Measurements from ENCODE around the gene MYH6. TPM values are rescaled to one million over a fixed set of nuclear protein-coding genes. Genes with fewer than 3 reads are reported as not detected.

MYH6 gene
- total RNA-seq, 1 donor from 2014 or later: 1,823 TPM

GRCh38 chr14:23443881-23444280 lies 35.8 kb upstream of the MYH6 start:
- DNase-seq: no peak
- H3K27ac ChIP-seq (replicated peaks): no peak overlapping the region
- peak overlapping the region; percentile 58 for H3K4me3 ChIP-seq
- intact Hi-C loops (cut with micrococcal nuclease): no loop called here
- H3K4me1 ChIP-seq: peaks cover 53% of the 10 kb centered on the region
- H3K36me3 ChIP-seq: no peaks in the 10 kb centered on the region
- H3K27me3 ChIP-seq (ENCODE audit: low read depth): no peaks in the 10 kb centered on the region
- TF ChIP-seq CTCF (IDR thresholded peaks at IDR 0.05; ENCODE audit: borderline replicate concordance): no peak
- no peaks in the 10 kb centered on the region for H3K9me3 ChIP-seq (replicated peaks)

GRCh38 chr14:23443411-23443812 lies 35.3 kb upstream of the MYH6 start:
- intact Hi-C loops (cut with micrococcal nuclease): no loop called here
- peak overlapping the region; percentile 58 for H3K4me3 ChIP-seq
- no peaks in the 10 kb centered on the region for H3K27me3 ChIP-seq (ENCODE audit: low read depth)
- no peak for TF ChIP-seq CTCF (IDR thresholded peaks at IDR 0.05; ENCODE audit: borderline replicate concordance)
- peaks cover 53% of the 10 kb centered on the region for H3K4me1 ChIP-seq
- H3K27ac ChIP-seq (replicated peaks): no peak overlapping the region
- DNase-seq: peak; percentile 51
- H3K36me3 ChIP-seq: no peaks in the 10 kb centered on the region
- no peaks in the 10 kb centered on the region for H3K9me3 ChIP-seq (replicated peaks)

GRCh38 chr14:23442721-23443356 lies 34.8 kb upstream of the MYH6 start:
- DNase-seq: peak; percentile 74
- Histone ChIP-seq H3K27me3 (ENCODE audit: low read depth) (no peaks in the 10 kb centered on the region), H3K9me3 (replicated peaks) (no peaks in the 10 kb centered on the region), H3K27ac (replicated peaks) (no peak overlapping the region), H3K36me3 (no peaks in the 10 kb centered on the region), H3K4me1 (peaks cover 54% of the 10 kb centered on the region), H3K4me3 (peak overlapping the region; percentile 58)
- TF ChIP-seq CTCF (IDR thresholded peaks at IDR 0.05; ENCODE audit: borderline replicate concordance): no peak
- intact Hi-C loops (cut with micrococcal nuclease): no loop called here

GRCh38 chr14:23441076-23441475 lies 33.0 kb upstream of the MYH6 start:
- Histone ChIP-seq H3K4me1 (peaks cover 57% of the 10 kb centered on the region), H3K9me3 (replicated peaks) (no peaks in the 10 kb centered on the region), H3K4me3 (no peak overlapping the region), H3K27ac (replicated peaks) (no peak overlapping the region), H3K27me3 (ENCODE audit: low read depth) (no peaks in the 10 kb centered on the region), H3K36me3 (no peaks in the 10 kb centered on the region)
- intact Hi-C loops (cut with micrococcal nuclease): no loop called here
- no peak for DNase-seq
- no peak for TF ChIP-seq CTCF (IDR thresholded peaks at IDR 0.05; ENCODE audit: borderline replicate concordance)

- Histone ChIP-seq H3K27ac (replicated peaks) (no peak overlapping the region), H3K9me3 (replicated peaks) (no peaks in the 10 kb centered on the region), H3K4me1 (peaks cover 42% of the 10 kb centered on the region), H3K27me3 (ENCODE audit: low read depth) (no peaks in the 10 kb centered on the region), H3K36me3 (peaks cover 11% of the 10 kb centered on the region), H3K4me3 (peak overlapping the region; percentile 46)
- no peak for TF ChIP-seq CTCF (IDR thresholded peaks at IDR 0.05; ENCODE audit: borderline replicate concordance)
- intact Hi-C loops (cut with micrococcal nuclease): no loop called here
- DNase-seq: no peak
Observed at GRCh38 chr14:23439107-23439835, 31.2 kb upstream of the MYH6 start.
